Measurements from ENCODE around the gene STX18. TPM values are rescaled to one million over a fixed set of nuclear protein-coding genes. Genes with fewer than 3 reads are reported as not detected.

STX18 gene
- total RNA-seq, 1 experiment from 2014 or later: 36.5 TPM

GRCh38 chr4:4385729-4386295 lies 156.0 kb downstream of the STX18 start:
- TF ChIP-seq, protein P1, sequence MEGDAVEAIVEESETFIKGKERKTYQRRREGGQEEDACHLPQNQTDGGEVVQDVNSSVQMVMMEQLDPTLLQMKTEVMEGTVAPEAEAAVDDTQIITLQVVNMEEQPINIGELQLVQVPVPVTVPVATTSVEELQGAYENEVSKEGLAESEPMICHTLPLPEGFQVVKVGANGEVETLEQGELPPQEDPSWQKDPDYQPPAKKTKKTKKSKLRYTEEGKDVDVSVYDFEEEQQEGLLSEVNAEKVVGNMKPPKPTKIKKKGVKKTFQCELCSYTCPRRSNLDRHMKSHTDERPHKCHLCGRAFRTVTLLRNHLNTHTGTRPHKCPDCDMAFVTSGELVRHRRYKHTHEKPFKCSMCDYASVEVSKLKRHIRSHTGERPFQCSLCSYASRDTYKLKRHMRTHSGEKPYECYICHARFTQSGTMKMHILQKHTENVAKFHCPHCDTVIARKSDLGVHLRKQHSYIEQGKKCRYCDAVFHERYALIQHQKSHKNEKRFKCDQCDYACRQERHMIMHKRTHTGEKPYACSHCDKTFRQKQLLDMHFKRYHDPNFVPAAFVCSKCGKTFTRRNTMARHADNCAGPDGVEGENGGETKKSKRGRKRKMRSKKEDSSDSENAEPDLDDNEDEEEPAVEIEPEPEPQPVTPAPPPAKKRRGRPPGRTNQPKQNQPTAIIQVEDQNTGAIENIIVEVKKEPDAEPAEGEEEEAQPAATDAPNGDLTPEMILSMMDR (IDR thresholded peaks at IDR 0.05; ENCODE audit: insufficient read depth in 1 of 2, low read depth in 1 of 2, low read length in 1 of 2, severe bottlenecking in 1 of 2, unreplicated experiment in 1 of 2): no peak
- Mint-ChIP-seq H3K4me1 (ENCODE audit: low read depth, unreplicated experiment) (no peaks in the 10 kb centered on the region), H3K27ac (ENCODE audit: unreplicated experiment) (no peak overlapping the region), H3K27me3 (ENCODE audit: insufficient read depth, unreplicated experiment) (peaks cover 33% of the 10 kb centered on the region), H3K4me3 (ENCODE audit: unreplicated experiment) (peak overlapping the region; percentile 77), H3K9me3 (ENCODE audit: unreplicated experiment) (no peaks in the 10 kb centered on the region), H3K36me3 (ENCODE audit: insufficient read depth, unreplicated experiment) (peaks cover 4% of the 10 kb centered on the region)
- DNase-seq: no peak
- ChIA-PET POLR2A (no interaction called here), CTCF (no interaction called here)
- BruUV-seq (replicated peaks): no TSS peak
- H3K36me3 ChIP-seq (ENCODE audit: control insufficient read depth, insufficient read depth, low read length): no peaks in the 10 kb centered on the region
- H3K4me1 ChIP-seq: peaks cover 14% of the 10 kb centered on the region; the same call in 1 of the 2 replicates
- intact Hi-C loops (cut with micrococcal nuclease; ENCODE audit: unreplicated experiment): no loop called here
- H3K9me3 ChIP-seq: no peaks in the 10 kb centered on the region
- peak overlapping the region; percentile 39; the same call in 1 of the 2 replicates for H3K4me3 ChIP-seq (ENCODE audit: low read depth, low read length)
- no peaks in the 10 kb centered on the region; the same call in 1 of the 2 replicates for H3K27me3 ChIP-seq (replicated peaks; ENCODE audit: control insufficient read depth, insufficient read depth, low read length)

- no peaks in the 10 kb centered on the region for H3K4me1 Mint-ChIP-seq (ENCODE audit: low read depth, unreplicated experiment)
- no peak overlapping the region for H3K27ac Mint-ChIP-seq (ENCODE audit: unreplicated experiment)
- H3K27me3 Mint-ChIP-seq (ENCODE audit: insufficient read depth, unreplicated experiment): peaks cover 33% of the 10 kb centered on the region
- H3K36me3 Mint-ChIP-seq (ENCODE audit: insufficient read depth, unreplicated experiment): peaks cover 4% of the 10 kb centered on the region
- intact Hi-C loops (cut with micrococcal nuclease; ENCODE audit: unreplicated experiment): no loop called here
- Histone ChIP-seq H3K4me3 (ENCODE audit: low read depth, low read length) (no peak overlapping the region), H3K36me3 (ENCODE audit: control insufficient read depth, insufficient read depth, low read length) (no peaks in the 10 kb centered on the region), H3K9me3 (no peaks in the 10 kb centered on the region), H3K4me1 (peaks cover 14% of the 10 kb centered on the region; the same call in 1 of the 2 replicates), H3K27me3 (replicated peaks; ENCODE audit: control insufficient read depth, insufficient read depth, low read length) (no peaks in the 10 kb centered on the region; the same call in none of the 2 replicates)
- H3K4me3 Mint-ChIP-seq (ENCODE audit: unreplicated experiment): peak overlapping the region; percentile 52
- POLR2A ChIA-PET: interaction anchor here (0.5 kb wide), 1 partner anchor 95 kb away, joined by 3 read pairs; the partner anchor contains the start of genes LYAR and ZBTB49
- TF ChIP-seq, protein P1 (IDR thresholded peaks at IDR 0.05; ENCODE audit: insufficient read depth in 1 of 2, low read depth in 1 of 2, low read length in 1 of 2, severe bottlenecking in 1 of 2, unreplicated experiment in 1 of 2): no peak
- BruUV-seq (replicated peaks): no TSS peak
- no peaks in the 10 kb centered on the region for H3K9me3 Mint-ChIP-seq (ENCODE audit: unreplicated experiment)
- no peak for DNase-seq
- CTCF ChIA-PET: no interaction called here
These were observed 157.0 kb downstream of the STX18 start for GRCh38 chr4:4384837-4385236.

- Mint-ChIP-seq H3K27me3 (ENCODE audit: insufficient read depth, unreplicated experiment) (peaks cover 33% of the 10 kb centered on the region), H3K9me3 (ENCODE audit: unreplicated experiment) (no peaks in the 10 kb centered on the region), H3K27ac (ENCODE audit: unreplicated experiment) (no peak overlapping the region), H3K4me3 (ENCODE audit: unreplicated experiment) (no peak overlapping the region), H3K4me1 (ENCODE audit: low read depth, unreplicated experiment) (no peaks in the 10 kb centered on the region), H3K36me3 (ENCODE audit: insufficient read depth, unreplicated experiment) (no peaks in the 10 kb centered on the region)
- BruUV-seq (replicated peaks): no TSS peak
- ChIA-PET POLR2A (no interaction called here), CTCF (no interaction called here)
- no peaks in the 10 kb centered on the region; the same call in none of the 2 replicates for H3K27me3 ChIP-seq (replicated peaks; ENCODE audit: control insufficient read depth, insufficient read depth, low read length)
- no peaks in the 10 kb centered on the region for H3K36me3 ChIP-seq (ENCODE audit: control insufficient read depth, insufficient read depth, low read length)
- peaks cover 13% of the 10 kb centered on the region; the same call in 1 of the 2 replicates for H3K4me1 ChIP-seq
- no peaks in the 10 kb centered on the region for H3K9me3 ChIP-seq
- intact Hi-C loops (cut with micrococcal nuclease; ENCODE audit: unreplicated experiment): no loop called here
- H3K4me3 ChIP-seq (ENCODE audit: low read depth, low read length): no peak overlapping the region
- no peak for DNase-seq
- TF ChIP-seq, protein P1 (IDR thresholded peaks at IDR 0.05; ENCODE audit: insufficient read depth in 1 of 2, low read depth in 1 of 2, low read length in 1 of 2, severe bottlenecking in 1 of 2, unreplicated experiment in 1 of 2): no peak
These were observed 158.8 kb downstream of the STX18 start for GRCh38 chr4:4383085-4383484.
